Measurements from ENCODE around the gene ZNF701.
"Not testable (repeated sequence)": the region's sequence is repeated elsewhere in the genome, so short reads cannot be mapped to it uniquely, and the experiment has no call there.

ZNF701 gene

GRCh38 chr19:52570000-52570861, at the start of gene ZNF701:
ZNF701 (plus strand) TSS chr19:52570287; CDS start chr19:52574148, 3,861 bp downstream.
- Histone ChIP-seq H2AFZ (ENCODE audit: low read length, unreplicated experiment) (peak within 1 kb of the TSS; percentile 78), H3K36me3 (ENCODE audit: insufficient read depth, low read length) (peaks cover 3% of the 10 kb centered on the region; the same call in 1 of the 2 replicates), H3K27me3 (ENCODE audit: insufficient read depth, low read length) (no peaks in the 10 kb centered on the region), H3K27ac (ENCODE audit: low read depth, low read length) (peak within 1 kb of the TSS; percentile 72), H3K79me2 (ENCODE audit: control insufficient read depth, insufficient read depth, low read length, unreplicated experiment) (peaks cover 11% of the 10 kb centered on the region), H3K4me3 (ENCODE audit: low read depth, low read length) (peak within 1 kb of the TSS; percentile 81), H3K4me1 (ENCODE audit: control insufficient read depth, insufficient read depth, low read length, unreplicated experiment) (peaks cover 5% of the 10 kb centered on the region)

- Histone ChIP-seq H3K27ac (ENCODE audit: low read depth, low read length) (no peak overlapping the region), H3K36me3 (ENCODE audit: insufficient read depth, low read length) (no peaks in the 10 kb centered on the region), H3K79me2 (ENCODE audit: control insufficient read depth, insufficient read depth, low read length, unreplicated experiment) (no peaks in the 10 kb centered on the region), H3K4me1 (ENCODE audit: control insufficient read depth, insufficient read depth, low read length, unreplicated experiment) (no peaks in the 10 kb centered on the region), H3K27me3 (ENCODE audit: insufficient read depth, low read length) (no peaks in the 10 kb centered on the region), H3K4me3 (ENCODE audit: low read depth, low read length) (no peak overlapping the region), H2AFZ (ENCODE audit: low read length, unreplicated experiment) (no peak overlapping the region)
These were observed 47.5 kb upstream of the ZNF701 start for GRCh38 chr19:52522551-52522950.

- Histone ChIP-seq H2AFZ (ENCODE audit: low read length, unreplicated experiment) (no peak overlapping the region), H3K79me2 (ENCODE audit: control insufficient read depth, insufficient read depth, low read length, unreplicated experiment) (peaks cover 13% of the 10 kb centered on the region), H3K4me3 (ENCODE audit: low read depth, low read length) (no peak overlapping the region), H3K27me3 (ENCODE audit: insufficient read depth, low read length) (no peaks in the 10 kb centered on the region), H3K36me3 (ENCODE audit: insufficient read depth, low read length) (no peaks in the 10 kb centered on the region), H3K4me1 (ENCODE audit: control insufficient read depth, insufficient read depth, low read length, unreplicated experiment) (peaks cover 5% of the 10 kb centered on the region), H3K27ac (ENCODE audit: low read depth, low read length) (no peak overlapping the region)
These were observed 46.0 kb upstream of the ZNF701 start for GRCh38 chr19:52524086-52524485.

- Histone ChIP-seq H3K36me3 (ENCODE audit: insufficient read depth, low read length) (no peaks in the 10 kb centered on the region), H2AFZ (ENCODE audit: low read length, unreplicated experiment) (peak within 1 kb of the TSS; percentile 85), H3K27me3 (ENCODE audit: insufficient read depth, low read length) (no peaks in the 10 kb centered on the region), H3K4me1 (ENCODE audit: control insufficient read depth, insufficient read depth, low read length, unreplicated experiment) (peaks cover 5% of the 10 kb centered on the region), H3K4me3 (ENCODE audit: low read depth, low read length) (peak within 1 kb of the TSS; percentile 95), H3K79me2 (ENCODE audit: control insufficient read depth, insufficient read depth, low read length, unreplicated experiment) (peaks cover 19% of the 10 kb centered on the region), H3K27ac (ENCODE audit: low read depth, low read length) (peak within 1 kb of the TSS; percentile 70; the same call in 1 of the 2 replicates)
These were observed 42.7 kb upstream of the ZNF701 start, which contains the start of gene ZNF808 for GRCh38 chr19:52527134-52527955. ZNF808 (plus strand) TSS chr19:52527668; CDS start chr19:52543285, 15,617 bp downstream.

DNA sequence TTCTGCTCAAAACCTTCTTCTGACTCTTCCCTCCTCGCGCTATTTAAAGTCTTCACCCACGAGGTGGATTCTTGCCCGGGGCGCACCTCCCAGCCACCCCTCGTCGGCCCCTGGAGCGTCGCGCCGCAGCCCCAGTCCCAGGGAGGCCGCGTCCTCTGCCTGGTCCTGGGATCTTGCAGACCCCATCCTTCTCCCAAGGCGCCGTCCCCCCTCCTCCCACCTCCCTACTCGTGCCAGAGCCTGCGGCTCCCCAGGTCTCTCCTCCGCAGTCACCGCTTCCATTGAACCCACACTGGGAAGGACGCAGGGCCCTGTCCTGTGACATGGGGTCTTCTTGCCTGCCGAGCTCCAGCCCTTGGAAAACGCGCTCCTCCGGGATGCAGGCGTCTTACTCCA, 42.1 kb upstream of the ZNF701 start:
- peak overlapping the region; percentile 85 for H2AFZ ChIP-seq (ENCODE audit: low read length, unreplicated experiment)
- no peaks in the 10 kb centered on the region for H3K36me3 ChIP-seq (ENCODE audit: insufficient read depth, low read length)
- H3K79me2 ChIP-seq (ENCODE audit: control insufficient read depth, insufficient read depth, low read length, unreplicated experiment) = peaks cover 19% of the 10 kb centered on the region
- no peaks in the 10 kb centered on the region for H3K27me3 ChIP-seq (ENCODE audit: insufficient read depth, low read length)
- H3K4me1 ChIP-seq (ENCODE audit: control insufficient read depth, insufficient read depth, low read length, unreplicated experiment) = peaks cover 5% of the 10 kb centered on the region
- H3K4me3 ChIP-seq (ENCODE audit: low read depth, low read length) = peak overlapping the region; percentile 95
- H3K27ac ChIP-seq (ENCODE audit: low read depth, low read length) = peak overlapping the region; percentile 70; the same call in 1 of the 2 replicates

- H3K4me1 ChIP-seq (ENCODE audit: control insufficient read depth, insufficient read depth, low read length, unreplicated experiment) = peaks cover 5% of the 10 kb centered on the region
- H3K36me3 ChIP-seq (ENCODE audit: insufficient read depth, low read length) = no peaks in the 10 kb centered on the region
- H2AFZ ChIP-seq (ENCODE audit: low read length, unreplicated experiment) = no peak overlapping the region
- H3K79me2 ChIP-seq (ENCODE audit: control insufficient read depth, insufficient read depth, low read length, unreplicated experiment) = peaks cover 23% of the 10 kb centered on the region
- no peaks in the 10 kb centered on the region for H3K27me3 ChIP-seq (ENCODE audit: insufficient read depth, low read length)
- no peak overlapping the region for H3K27ac ChIP-seq (ENCODE audit: low read depth, low read length)
- no peak overlapping the region for H3K4me3 ChIP-seq (ENCODE audit: low read depth, low read length)
These were observed 37.6 kb upstream of the ZNF701 start for GRCh38 chr19:52532480-52532879.

DNA sequence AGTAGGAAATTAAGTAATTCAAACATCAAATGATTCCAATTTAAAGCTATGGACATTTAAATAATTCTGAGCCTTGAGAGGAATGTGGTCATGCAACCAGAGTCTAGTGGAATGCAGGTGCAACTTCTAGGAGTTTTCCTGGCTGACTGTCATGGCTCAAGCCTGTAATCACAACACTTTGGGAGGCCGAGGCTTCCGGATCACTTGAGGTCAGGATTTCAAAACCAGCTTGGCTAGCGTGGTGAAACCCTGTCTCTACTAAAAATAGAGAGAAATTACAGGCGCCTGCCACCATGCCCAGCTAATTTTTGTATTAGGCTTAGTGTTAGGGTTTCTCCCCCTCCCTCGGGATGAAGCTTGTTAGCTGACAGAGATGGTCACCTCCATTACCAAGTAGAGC, 36.2 kb upstream of the ZNF701 start:
- Histone ChIP-seq H3K4me3 (ENCODE audit: low read depth, low read length) (no peak overlapping the region), H3K36me3 (ENCODE audit: insufficient read depth, low read length) (no peaks in the 10 kb centered on the region), H2AFZ (ENCODE audit: low read length, unreplicated experiment) (no peak overlapping the region), H3K27ac (ENCODE audit: low read depth, low read length) (no peak overlapping the region), H3K79me2 (ENCODE audit: control insufficient read depth, insufficient read depth, low read length, unreplicated experiment) (peaks cover 12% of the 10 kb centered on the region), H3K27me3 (ENCODE audit: insufficient read depth, low read length) (no peaks in the 10 kb centered on the region), H3K4me1 (ENCODE audit: control insufficient read depth, insufficient read depth, low read length, unreplicated experiment) (no peaks in the 10 kb centered on the region)

DNA sequence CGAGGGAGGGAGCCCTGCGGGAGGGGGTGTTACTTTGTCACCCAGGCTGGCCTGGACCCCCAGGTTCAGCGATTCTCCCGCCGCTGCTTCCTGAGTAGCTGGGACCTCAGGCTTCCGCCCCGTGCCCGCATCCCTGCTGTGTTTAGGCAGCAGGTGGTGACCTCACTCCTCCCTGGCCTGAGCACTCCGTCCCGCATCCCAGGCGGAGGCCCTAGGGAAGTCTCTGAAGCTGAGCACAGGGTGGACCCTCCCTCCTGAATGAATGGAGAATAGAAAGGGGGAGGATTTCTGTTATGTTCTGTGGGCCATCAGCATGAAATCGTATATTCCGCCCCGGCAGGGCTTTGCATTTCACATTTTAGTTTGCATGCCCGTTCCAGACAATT, 34.7 kb upstream of the ZNF701 start:
- H2AFZ ChIP-seq (ENCODE audit: low read length, unreplicated experiment); H3K4me1 ChIP-seq (ENCODE audit: control insufficient read depth, insufficient read depth, low read length, unreplicated experiment); H3K27ac ChIP-seq (ENCODE audit: low read depth, low read length); H3K36me3 ChIP-seq (ENCODE audit: insufficient read depth, low read length); H3K27me3 ChIP-seq (ENCODE audit: insufficient read depth, low read length): not testable (repeated sequence)
- H3K79me2 ChIP-seq (ENCODE audit: control insufficient read depth, insufficient read depth, low read length, unreplicated experiment) = peaks cover 12% of the 10 kb centered on the region
- H3K4me3 ChIP-seq (ENCODE audit: low read depth, low read length) = peak overlapping the region; percentile 85

GRCh38 chr19:52535771-52536447, 34.2 kb upstream of the ZNF701 start:
- Histone ChIP-seq H3K4me3 (ENCODE audit: low read depth, low read length) (peak overlapping the region; percentile 85), H3K79me2 (ENCODE audit: control insufficient read depth, insufficient read depth, low read length, unreplicated experiment) (peaks cover 9% of the 10 kb centered on the region), H3K36me3 (ENCODE audit: insufficient read depth, low read length) (no peaks in the 10 kb centered on the region), H2AFZ (ENCODE audit: low read length, unreplicated experiment) (peak overlapping the region; percentile 72), H3K27ac (ENCODE audit: low read depth, low read length) (peak overlapping the region; percentile 66), H3K27me3 (ENCODE audit: insufficient read depth, low read length) (no peaks in the 10 kb centered on the region), H3K4me1 (ENCODE audit: control insufficient read depth, insufficient read depth, low read length, unreplicated experiment) (no peaks in the 10 kb centered on the region)

DNA sequence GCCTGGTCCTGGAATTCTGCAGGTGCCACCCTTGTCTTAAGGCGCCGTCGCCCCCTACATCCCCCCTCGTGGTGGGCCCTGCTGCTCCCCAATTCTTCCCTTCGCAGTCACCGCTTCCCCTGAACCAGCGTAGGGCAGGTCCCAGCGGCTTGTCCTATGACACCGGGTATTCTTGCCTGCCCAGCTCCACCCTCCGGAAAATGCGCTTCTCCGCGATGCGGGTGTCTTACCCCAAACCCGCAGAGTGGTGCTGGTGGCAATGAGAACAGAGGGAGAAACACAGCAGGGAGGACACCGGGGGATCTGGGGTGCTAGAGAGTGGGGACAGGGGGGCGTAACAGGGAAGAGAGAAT, 33.7 kb upstream of the ZNF701 start:
- Histone ChIP-seq H3K36me3 (ENCODE audit: insufficient read depth, low read length) (no peaks in the 10 kb centered on the region), H3K79me2 (ENCODE audit: control insufficient read depth, insufficient read depth, low read length, unreplicated experiment) (peaks cover 9% of the 10 kb centered on the region), H3K4me1 (ENCODE audit: control insufficient read depth, insufficient read depth, low read length, unreplicated experiment) (no peaks in the 10 kb centered on the region), H3K27me3 (ENCODE audit: insufficient read depth, low read length) (no peaks in the 10 kb centered on the region), H3K4me3 (ENCODE audit: low read depth, low read length) (peak overlapping the region; percentile 85), H2AFZ (ENCODE audit: low read length, unreplicated experiment) (no peak overlapping the region), H3K27ac (ENCODE audit: low read depth, low read length) (peak overlapping the region; percentile 66)

All from ACC112 (cell line).